ENCODE data around the gene RASAL2.

The RASAL2 gene

GRCh38 chr1:178407655-178408054 lies 313.8 kb downstream of the RASAL2 start:
- Mint-ChIP-seq H3K9me3 (peaks cover 13% of the 10 kb centered on the region), H3K4me3 (no peak overlapping the region), H3K27ac (no peak overlapping the region), H3K36me3 (ENCODE audit: low read depth) (peaks cover 8% of the 10 kb centered on the region), H3K4me1 (no peaks in the 10 kb centered on the region), H3K27me3 (ENCODE audit: low read depth) (no peaks in the 10 kb centered on the region)
- TF ChIP-seq CTCF (IDR thresholded peaks at IDR 0.05; ENCODE audit: unreplicated experiment in 3 of 3) = no peak

GRCh38 chr1:178408871-178409270 lies 315.0 kb downstream of the RASAL2 start:
- no peak for TF ChIP-seq CTCF (IDR thresholded peaks at IDR 0.05; ENCODE audit: unreplicated experiment in 3 of 3)
- Mint-ChIP-seq H3K36me3 (ENCODE audit: low read depth) (peaks cover 8% of the 10 kb centered on the region), H3K9me3 (peaks cover 18% of the 10 kb centered on the region), H3K4me3 (no peak overlapping the region), H3K27ac (no peak overlapping the region), H3K4me1 (no peaks in the 10 kb centered on the region), H3K27me3 (ENCODE audit: low read depth) (no peaks in the 10 kb centered on the region)

DNA sequence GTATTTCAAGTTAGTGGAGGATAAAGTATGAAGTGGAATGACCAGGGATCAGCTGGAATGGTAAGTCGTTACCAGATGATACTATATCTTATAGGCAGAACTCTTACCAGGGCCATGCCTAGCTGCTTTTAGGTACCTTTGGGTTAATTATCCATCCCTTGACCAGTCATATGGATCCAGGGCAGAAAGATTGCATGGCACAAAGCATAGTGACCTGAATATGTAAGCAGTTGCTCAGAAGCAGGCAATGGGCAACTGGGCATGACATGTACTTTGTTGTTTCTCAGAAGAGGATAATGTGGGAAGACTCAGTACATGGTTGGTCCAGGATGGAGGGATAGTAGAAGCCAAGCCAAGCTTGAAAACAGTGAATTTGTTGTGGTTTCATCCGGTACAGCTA lies 315.6 kb downstream of the RASAL2 start:
- Mint-ChIP-seq H3K36me3 (ENCODE audit: low read depth) (peaks cover 8% of the 10 kb centered on the region), H3K4me1 (no peaks in the 10 kb centered on the region), H3K27me3 (ENCODE audit: low read depth) (no peaks in the 10 kb centered on the region), H3K9me3 (peaks cover 22% of the 10 kb centered on the region), H3K4me3 (no peak overlapping the region), H3K27ac (no peak overlapping the region)
- TF ChIP-seq CTCF (IDR thresholded peaks at IDR 0.05; ENCODE audit: unreplicated experiment in 3 of 3) = no peak

GRCh38 chr1:178411756-178412399 lies 318.0 kb downstream of the RASAL2 start:
- H3K27me3 Mint-ChIP-seq (ENCODE audit: low read depth) = no peaks in the 10 kb centered on the region
- no peak overlapping the region for H3K4me3 Mint-ChIP-seq
- no peaks in the 10 kb centered on the region for H3K4me1 Mint-ChIP-seq
- peaks cover 12% of the 10 kb centered on the region for H3K36me3 Mint-ChIP-seq (ENCODE audit: low read depth)
- H3K27ac Mint-ChIP-seq = no peak overlapping the region
- peaks cover 35% of the 10 kb centered on the region for H3K9me3 Mint-ChIP-seq
- TF ChIP-seq CTCF (IDR thresholded peaks at IDR 0.05; ENCODE audit: unreplicated experiment in 3 of 3) = no peak

- no peak for TF ChIP-seq CTCF (IDR thresholded peaks at IDR 0.05; ENCODE audit: unreplicated experiment in 3 of 3)
- Mint-ChIP-seq H3K4me1 (no peaks in the 10 kb centered on the region), H3K27ac (no peak overlapping the region), H3K36me3 (ENCODE audit: low read depth) (peaks cover 16% of the 10 kb centered on the region), H3K4me3 (no peak overlapping the region), H3K9me3 (peaks cover 38% of the 10 kb centered on the region), H3K27me3 (ENCODE audit: low read depth) (no peaks in the 10 kb centered on the region)
These were observed 318.5 kb downstream of the RASAL2 start for GRCh38 chr1:178412400-178412770.

DNA sequence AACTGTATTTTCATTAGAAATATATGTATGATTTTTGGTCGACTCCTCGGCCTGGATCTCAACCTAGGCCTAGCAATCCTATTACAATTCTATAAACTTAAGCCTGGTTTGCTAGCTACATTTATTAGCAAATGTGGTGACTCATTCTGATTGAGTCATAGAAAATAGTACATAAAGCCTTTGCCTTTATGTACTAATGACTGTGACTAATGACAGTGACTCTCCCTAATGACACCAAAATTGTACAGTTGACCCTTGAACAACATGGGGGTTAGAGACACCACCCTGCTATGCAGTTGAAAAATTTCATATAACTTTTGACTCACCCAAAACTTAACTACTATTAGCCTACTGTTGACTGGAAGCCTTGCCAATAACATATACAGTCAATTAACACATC lies 324.0 kb downstream of the RASAL2 start:
- peaks cover 11% of the 10 kb centered on the region for H3K36me3 Mint-ChIP-seq (ENCODE audit: low read depth)
- no peak for TF ChIP-seq CTCF (IDR thresholded peaks at IDR 0.05; ENCODE audit: unreplicated experiment in 3 of 3)
- no peaks in the 10 kb centered on the region for H3K27me3 Mint-ChIP-seq (ENCODE audit: low read depth)
- H3K9me3 Mint-ChIP-seq = peaks cover 25% of the 10 kb centered on the region
- H3K27ac Mint-ChIP-seq = no peak overlapping the region
- no peaks in the 10 kb centered on the region for H3K4me1 Mint-ChIP-seq
- H3K4me3 Mint-ChIP-seq = no peak overlapping the region

All from nephron (organoid).